OCI-LY1 (cell line): ENCODE measurements around the gene UIMC1.

Source experiments
- H2AFZ ChIP-seq: fragments of 200-600 bp; sonication (generic), shearing (Covaris generic); 2 replicates; pipeline ENCODE4 v1.6.0; 2014; ENCODE audit warnings: antibody characterized with exemption, mild to moderate bottlenecking, low read length
- H3F3A ChIP-seq: fragments of 200-600 bp; sonication (generic), shearing (Covaris generic); 2 replicates; pipeline ENCODE4 v1.6.0; 2014; ENCODE audit warnings: mild to moderate bottlenecking, antibody characterized with exemption, low read length, moderate library complexity; ENCODE audit not compliant: insufficient read depth
- H3K27ac ChIP-seq: fragments of 200-600 bp; sonication (generic); 2 replicates; pipeline ENCODE4 v1.5.1; 2014; ENCODE audit warnings: low read length, mixed run types, mild to moderate bottlenecking, low read depth; ENCODE audit not compliant: poor library complexity, severe bottlenecking
- H3K27me3 ChIP-seq: fragments of 200-600 bp; sonication (generic); 2 replicates; pipeline ENCODE4 v1.6.0; 2014; ENCODE audit warnings: antibody characterized with exemption, mild to moderate bottlenecking, low read length, moderate library complexity; ENCODE audit not compliant: insufficient read depth
- H3K36me3 ChIP-seq: fragments of 200-600 bp; sonication (generic); 2 replicates; pipeline ENCODE4 v1.6.1; 2014; ENCODE audit warnings: mild to moderate bottlenecking, antibody characterized with exemption, low read length, moderate library complexity, mixed read lengths; ENCODE audit not compliant: insufficient read depth
- H3K4me1 ChIP-seq: fragments of 200-600 bp; sonication (generic); 2 replicates; pipeline ENCODE4 v1.5.1; 2014; ENCODE audit warnings: mild to moderate bottlenecking, low read length, moderate library complexity; ENCODE audit not compliant: insufficient read depth, severe bottlenecking
- H3K4me2 ChIP-seq: fragments of 200-600 bp; sonication (generic), shearing (Covaris generic); 2 replicates; pipeline ENCODE4 v1.6.1; 2014; ENCODE audit warnings: low read length
- H3K4me3 ChIP-seq: fragments of 200-600 bp; sonication (generic); 2 replicates; pipeline ENCODE4 v1.5.1; 2014; ENCODE audit warnings: low read length, low read depth, mild to moderate bottlenecking, mixed read lengths; ENCODE audit not compliant: poor library complexity, severe bottlenecking
- H3K79me2 ChIP-seq: fragments of 200-600 bp; shearing (Covaris generic); 2 replicates; pipeline ENCODE4 v1.6.1; 2016; ENCODE audit warnings: mixed run types, low read length, mixed read lengths; ENCODE audit not compliant: insufficient read depth
- H3K9ac ChIP-seq: fragments of 200-600 bp; sonication (generic), shearing (Covaris generic); 2 replicates; pipeline ENCODE4 v1.6.1; 2014; ENCODE audit warnings: mild to moderate bottlenecking, low read length, mixed read lengths
- H3K9me2 ChIP-seq: fragments of 200-600 bp; sonication (generic), shearing (Covaris generic); 2 replicates; pipeline ENCODE4 v1.6.1; 2014; ENCODE audit warnings: low read depth, mild to moderate bottlenecking, low read length, mixed read lengths
- H3K9me3 ChIP-seq: fragments of 200-600 bp; shearing (Covaris generic); 2 replicates; pipeline ENCODE4 v1.6.1; 2014; ENCODE audit warnings: low read length, mixed read lengths
- H4K20me1 ChIP-seq: fragments of 200-600 bp; sonication (generic), shearing (Covaris generic); 2 replicates; pipeline ENCODE4 v1.6.0; 2016; ENCODE audit warnings: mild to moderate bottlenecking, low read length; ENCODE audit not compliant: insufficient read depth
- CTCF ChIP-seq: fragments of 200-600 bp; sonication (generic), shearing (Covaris generic); IDR thresholded peaks from 2 replicates; pipeline ENCODE4 v1.5.1; 2017; ENCODE audit warnings: mild to moderate bottlenecking, antibody characterized with exemption, low read length, moderate library complexity, mixed read lengths
- EZH2 ChIP-seq: fragments of 200-600 bp; sonication (generic), shearing (Covaris generic); IDR thresholded peaks from 2 replicates; pipeline ENCODE4 v1.8.0; 2017; ENCODE audit warnings: borderline replicate concordance, mixed run types, mild to moderate bottlenecking, antibody characterized with exemption, low read length, moderate library complexity, mixed read lengths

The UIMC1 gene

GRCh38 chr5:176859916-176860315, 146.7 kb downstream of the UIMC1 start:
- Histone ChIP-seq H3K27ac (no peak overlapping the region), H3K9me2 (no peaks in the 10 kb centered on the region), H4K20me1 (no peaks in the 10 kb centered on the region), H3K27me3 (peaks cover 11% of the 10 kb centered on the region), H3F3A (no peaks in the 10 kb centered on the region), H3K36me3 (no peaks in the 10 kb centered on the region), H3K9ac (no peak overlapping the region), H3K4me1 (no peaks in the 10 kb centered on the region), H3K9me3 (no peaks in the 10 kb centered on the region), H3K4me2 (no peak overlapping the region), H3K4me3 (no peak overlapping the region), H2AFZ (no peak overlapping the region), H3K79me2 (no peaks in the 10 kb centered on the region)
- TF ChIP-seq EZH2 (no peak), CTCF (no peak)

GRCh38 chr5:176857894-176858273, 148.7 kb downstream of the UIMC1 start:
- Histone ChIP-seq H2AFZ (no peak overlapping the region), H3K27ac (no peak overlapping the region), H3K9me2 (no peaks in the 10 kb centered on the region), H3K79me2 (no peaks in the 10 kb centered on the region), H3K27me3 (peaks cover 12% of the 10 kb centered on the region), H3K9ac (no peak overlapping the region), H4K20me1 (no peaks in the 10 kb centered on the region), H3F3A (no peaks in the 10 kb centered on the region), H3K4me1 (no peaks in the 10 kb centered on the region), H3K4me3 (no peak overlapping the region), H3K36me3 (no peaks in the 10 kb centered on the region), H3K4me2 (no peak overlapping the region), H3K9me3 (no peaks in the 10 kb centered on the region)
- TF ChIP-seq EZH2 (no peak), CTCF (no peak)

- Histone ChIP-seq H3K9ac (no peak overlapping the region), H3K27me3 (peaks cover 12% of the 10 kb centered on the region), H3K36me3 (no peaks in the 10 kb centered on the region), H3K4me2 (no peak overlapping the region), H2AFZ (no peak overlapping the region), H3K27ac (no peak overlapping the region), H3K79me2 (no peaks in the 10 kb centered on the region), H3F3A (no peaks in the 10 kb centered on the region), H3K9me3 (no peaks in the 10 kb centered on the region), H3K9me2 (no peaks in the 10 kb centered on the region), H4K20me1 (no peaks in the 10 kb centered on the region), H3K4me1 (no peaks in the 10 kb centered on the region), H3K4me3 (no peak overlapping the region)
- TF ChIP-seq EZH2 (no peak), CTCF (no peak)
These were observed 149.2 kb downstream of the UIMC1 start for GRCh38 chr5:176857216-176857893.
